GM12865 (cell line): ENCODE results near the gene FAM20A.
"Not testable (repeated sequence)": the region's sequence is repeated elsewhere in the genome, so short reads cannot be mapped to it uniquely, and the experiment has no call there.

Experiments used
- DNase-seq: peaks from one replicate; pipeline ENCODE4 v3.0.0; 2010; ENCODE audit warnings: low read depth
- H3K4me3 ChIP-seq: 2 replicates; pipeline ENCODE4 v1.5.1; 2011; ENCODE audit warnings: mild to moderate bottlenecking, low read depth, low read length, control low read depth
- TF ChIP-seq, protein P1 (sequence below): IDR thresholded peaks from 2 replicates; pipeline ENCODE4 v1.5.1; 2011; ENCODE audit warnings: low read length, control low read depth, low read depth, inconsistent platforms; ENCODE audit not compliant: insufficient read depth; ENCODE audit errors: missing control alignments

FAM20A gene

DNA sequence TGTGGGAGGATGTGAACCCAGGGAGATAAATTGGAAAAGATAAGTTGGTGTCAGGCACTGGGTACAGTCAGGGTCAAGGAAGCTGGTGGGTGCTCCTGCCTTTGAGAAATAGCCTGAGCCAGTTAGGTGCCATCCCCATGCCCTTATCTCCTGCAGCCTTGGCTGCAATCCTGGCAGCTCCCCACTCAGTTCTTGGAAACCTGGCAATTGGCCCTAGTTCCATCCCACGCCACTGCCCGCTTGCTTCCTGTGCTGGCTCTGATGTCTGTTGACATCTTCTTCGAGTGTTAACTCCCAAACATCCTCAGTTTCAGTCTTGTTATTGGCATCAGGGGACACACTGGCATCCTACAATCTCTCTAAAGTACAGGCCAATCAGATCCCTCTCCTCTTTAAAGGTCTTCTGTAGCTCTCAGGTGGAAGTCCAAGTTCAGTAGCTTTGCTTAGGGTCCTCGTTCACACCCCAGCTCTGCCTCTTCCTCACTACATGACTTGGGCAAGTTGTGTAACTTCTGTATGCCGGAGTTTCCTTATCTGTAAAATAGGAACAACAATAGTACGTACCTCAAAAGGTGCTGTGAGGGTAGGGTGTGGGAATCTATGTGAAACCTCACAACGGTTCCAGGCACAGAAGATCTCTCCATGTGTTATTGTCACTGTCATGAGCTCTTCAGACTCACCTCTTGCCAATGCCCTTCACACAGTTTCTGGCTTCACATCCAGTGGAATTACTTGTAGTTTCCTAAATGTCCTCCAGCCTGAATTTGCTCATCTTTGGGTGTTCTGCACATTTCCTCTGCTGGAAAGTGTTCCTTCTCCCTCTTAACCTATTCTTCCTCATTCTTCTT, 102.5 kb downstream of the FAM20A start:
- TF ChIP-seq, protein P1, sequence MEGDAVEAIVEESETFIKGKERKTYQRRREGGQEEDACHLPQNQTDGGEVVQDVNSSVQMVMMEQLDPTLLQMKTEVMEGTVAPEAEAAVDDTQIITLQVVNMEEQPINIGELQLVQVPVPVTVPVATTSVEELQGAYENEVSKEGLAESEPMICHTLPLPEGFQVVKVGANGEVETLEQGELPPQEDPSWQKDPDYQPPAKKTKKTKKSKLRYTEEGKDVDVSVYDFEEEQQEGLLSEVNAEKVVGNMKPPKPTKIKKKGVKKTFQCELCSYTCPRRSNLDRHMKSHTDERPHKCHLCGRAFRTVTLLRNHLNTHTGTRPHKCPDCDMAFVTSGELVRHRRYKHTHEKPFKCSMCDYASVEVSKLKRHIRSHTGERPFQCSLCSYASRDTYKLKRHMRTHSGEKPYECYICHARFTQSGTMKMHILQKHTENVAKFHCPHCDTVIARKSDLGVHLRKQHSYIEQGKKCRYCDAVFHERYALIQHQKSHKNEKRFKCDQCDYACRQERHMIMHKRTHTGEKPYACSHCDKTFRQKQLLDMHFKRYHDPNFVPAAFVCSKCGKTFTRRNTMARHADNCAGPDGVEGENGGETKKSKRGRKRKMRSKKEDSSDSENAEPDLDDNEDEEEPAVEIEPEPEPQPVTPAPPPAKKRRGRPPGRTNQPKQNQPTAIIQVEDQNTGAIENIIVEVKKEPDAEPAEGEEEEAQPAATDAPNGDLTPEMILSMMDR = no peak

DNA sequence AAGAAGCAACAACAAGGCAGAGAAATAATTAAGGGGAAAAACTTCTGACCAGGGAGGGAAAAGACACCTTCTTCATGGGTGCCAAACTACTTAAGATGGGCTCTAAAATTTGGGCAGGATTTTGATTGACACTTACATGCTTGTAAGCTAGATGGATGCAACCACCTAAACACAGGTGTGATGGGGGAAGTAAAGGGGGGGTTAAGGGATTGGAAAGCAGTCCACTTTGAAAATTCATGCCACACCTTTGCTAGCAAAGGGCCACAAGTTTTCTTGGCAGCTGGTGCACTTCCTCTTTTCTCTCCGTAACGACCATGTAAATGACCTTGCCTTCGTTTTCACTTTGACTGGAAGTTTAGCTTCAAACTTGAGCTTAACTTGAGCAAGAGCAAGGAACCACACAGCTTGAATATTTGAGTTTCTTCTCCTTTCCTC, 103.3 kb downstream of the FAM20A start:
- TF ChIP-seq, protein P1 = no peak
- DNase-seq = peak; percentile 94
- H3K4me3 ChIP-seq = peak overlapping the region; percentile 26

More for the DNA sequence above, 102.5 kb downstream of the FAM20A start:
- peak overlapping the region; percentile 26 for H3K4me3 ChIP-seq
- DNase-seq = peak; percentile 22

DNA sequence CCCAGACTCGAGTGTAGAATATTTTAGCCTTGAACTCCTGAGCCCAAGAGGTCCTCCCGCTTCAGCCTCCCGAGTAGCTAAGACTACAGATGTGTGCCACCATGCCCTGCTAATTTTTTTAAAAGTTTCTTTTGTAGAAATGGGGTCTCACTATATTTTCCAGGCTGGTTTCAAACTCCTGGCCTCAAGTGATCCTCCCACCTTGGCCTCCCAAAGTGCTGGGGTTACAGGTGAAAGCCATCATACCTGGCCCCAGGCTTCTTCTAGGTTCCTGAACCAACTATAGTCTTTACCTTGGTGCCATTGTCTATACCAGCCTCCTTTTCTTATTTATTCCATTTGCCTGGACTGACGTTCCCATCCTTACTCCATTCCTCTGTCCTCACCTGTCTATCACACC, 106.1 kb downstream of the FAM20A start:
- H3K4me3 ChIP-seq = no peak overlapping the region
- no peak for DNase-seq
- TF ChIP-seq, protein P1 = no peak

DNA sequence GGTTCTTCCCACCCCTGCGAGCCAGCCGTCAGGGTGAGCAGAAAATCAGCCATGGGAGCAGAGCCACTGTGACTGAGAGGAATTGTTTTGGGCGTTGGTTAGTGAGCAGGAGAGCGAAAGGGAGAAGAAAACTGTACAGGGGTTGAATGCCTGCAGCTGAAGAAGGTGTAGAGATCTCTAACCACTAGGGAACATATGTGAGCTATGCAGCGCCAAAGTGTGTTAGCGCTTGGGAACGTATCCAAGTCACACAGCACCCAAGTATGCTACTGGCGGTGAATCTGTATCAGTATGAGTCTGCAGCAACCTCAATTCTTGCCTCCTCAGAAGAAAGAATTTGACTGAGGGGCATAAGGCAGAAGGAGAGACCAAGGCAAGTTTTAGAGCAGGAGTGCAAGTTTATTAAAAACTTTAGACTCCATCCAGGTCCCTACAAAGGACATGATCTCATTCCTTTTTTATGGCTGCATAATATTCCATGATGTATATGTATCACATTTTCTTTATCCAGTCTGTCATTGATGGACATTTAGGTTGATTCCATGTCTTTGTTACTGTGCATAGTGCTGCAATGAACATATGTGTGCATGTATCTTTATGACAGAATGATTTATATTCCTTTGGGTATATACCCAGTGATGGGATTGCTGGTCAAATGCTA, 108.6 kb downstream of the FAM20A start:
- not testable (repeated sequence) for H3K4me3 ChIP-seq
- DNase-seq = peak; percentile 19

DNA sequence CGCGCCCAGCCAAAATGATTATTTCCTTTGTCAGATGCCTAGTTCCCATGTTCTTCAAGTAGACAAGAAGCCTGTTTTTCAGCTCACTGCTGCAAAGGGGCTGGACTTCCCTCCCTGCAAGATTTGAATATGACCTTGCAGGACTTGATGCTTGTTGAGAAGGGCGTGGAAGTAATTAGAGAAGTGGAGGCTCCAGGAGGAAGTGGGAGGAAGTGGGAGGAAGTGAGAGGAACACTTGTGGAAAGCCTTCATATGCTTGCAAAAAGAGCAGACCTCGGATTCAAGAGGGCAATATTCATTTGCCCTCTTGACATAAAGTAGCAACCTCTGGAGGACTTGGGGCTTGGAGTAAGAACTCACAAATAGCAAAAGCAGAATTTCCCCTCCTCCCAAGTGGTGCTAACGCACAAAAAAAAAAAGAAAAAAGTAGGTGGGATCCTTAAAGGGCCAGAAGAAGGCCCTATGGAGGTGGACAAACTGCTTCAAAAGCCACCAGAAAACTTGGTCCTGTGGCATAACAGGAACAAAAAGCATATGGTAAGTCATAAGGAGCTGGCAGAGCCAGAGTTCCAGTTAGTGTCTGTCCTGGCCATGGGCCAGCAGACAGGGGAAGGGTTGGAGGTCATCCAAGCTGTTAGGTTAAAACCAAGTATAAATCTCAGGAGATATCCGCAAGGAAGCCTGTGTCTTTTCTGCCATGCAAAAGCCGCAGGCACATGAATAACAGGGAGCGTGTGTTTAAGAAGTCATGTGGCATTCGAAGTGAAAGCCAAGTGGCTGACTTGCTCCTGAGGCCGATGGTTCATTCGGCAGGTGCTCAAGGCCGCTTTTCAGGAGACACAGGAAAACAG, 109.6 kb downstream of the FAM20A start:
- no peak overlapping the region for H3K4me3 ChIP-seq
- peak; percentile 52 for DNase-seq

DNA sequence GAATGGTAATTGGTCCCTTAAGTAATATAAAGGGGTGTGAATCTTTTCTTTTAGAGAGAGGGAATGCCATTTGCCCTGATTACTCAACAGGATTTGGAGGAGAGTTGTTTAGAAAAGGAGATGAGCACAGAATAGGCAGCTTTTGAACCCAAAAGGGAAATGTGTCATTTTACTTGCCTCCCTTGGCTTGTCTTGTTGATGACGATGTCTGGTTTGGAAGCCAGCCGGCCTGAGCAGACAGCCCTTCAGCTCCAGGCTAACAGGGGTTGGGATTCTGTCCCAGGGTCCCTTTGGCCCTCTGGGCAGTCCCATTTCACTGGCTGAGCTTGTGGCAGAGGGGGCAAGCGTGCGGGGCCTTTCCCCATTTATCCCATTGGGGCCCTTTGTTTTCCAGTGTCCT, 111.2 kb downstream of the FAM20A start:
- H3K4me3 ChIP-seq = no peak overlapping the region
- no peak for DNase-seq
- TF ChIP-seq, protein P1 = no peak

More for the DNA sequence above, 109.6 kb downstream of the FAM20A start:
- TF ChIP-seq, protein P1 = no peak
